HG02623 (cell line): ENCODE results near the gene INPP4A.
A peak's percentile ranks its signal among the peaks of the same experiment; 100 is the strongest.

Experiments
- ATAC-seq: cut with Tn5 transposase; IDR thresholded peaks from one replicate; pipeline ENCODE4 v1.9.1; 2021; ENCODE audit warnings: moderate library complexity; ENCODE audit not compliant: unreplicated experiment

INPP4A gene

DNA sequence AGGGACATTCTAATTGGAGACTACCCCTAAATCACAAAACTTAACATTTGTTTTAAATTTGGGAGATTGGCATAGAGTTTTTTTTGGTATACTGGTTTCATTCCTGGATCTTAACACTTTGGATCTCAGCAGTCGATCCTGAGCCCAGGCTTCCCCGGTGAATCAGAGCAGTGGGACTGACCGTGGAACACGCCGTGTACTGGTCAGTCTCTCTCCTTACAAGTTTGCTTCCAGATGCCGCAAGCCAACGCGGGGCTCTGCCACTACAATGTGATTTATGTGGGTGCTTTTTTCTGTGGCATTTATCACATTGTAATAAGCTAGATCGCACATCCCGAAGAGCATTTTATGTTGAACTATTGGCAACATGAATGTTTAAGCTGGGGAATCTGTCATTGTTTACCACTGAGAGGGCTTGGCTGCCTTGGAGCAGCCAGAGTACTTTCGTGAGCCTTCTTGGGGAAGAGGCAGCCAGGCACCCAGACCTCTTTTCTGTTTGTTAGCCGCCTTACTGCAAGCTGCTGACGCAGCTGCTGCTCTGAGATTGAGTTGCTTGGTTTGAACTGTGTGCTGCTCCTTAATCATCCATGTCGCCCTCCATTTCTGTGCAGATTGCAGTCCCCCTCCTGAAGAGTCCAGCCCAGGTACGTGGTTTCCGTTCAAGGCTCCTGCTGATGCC, 114.3 kb downstream of the INPP4A start:
- no peak for ATAC-seq

DNA sequence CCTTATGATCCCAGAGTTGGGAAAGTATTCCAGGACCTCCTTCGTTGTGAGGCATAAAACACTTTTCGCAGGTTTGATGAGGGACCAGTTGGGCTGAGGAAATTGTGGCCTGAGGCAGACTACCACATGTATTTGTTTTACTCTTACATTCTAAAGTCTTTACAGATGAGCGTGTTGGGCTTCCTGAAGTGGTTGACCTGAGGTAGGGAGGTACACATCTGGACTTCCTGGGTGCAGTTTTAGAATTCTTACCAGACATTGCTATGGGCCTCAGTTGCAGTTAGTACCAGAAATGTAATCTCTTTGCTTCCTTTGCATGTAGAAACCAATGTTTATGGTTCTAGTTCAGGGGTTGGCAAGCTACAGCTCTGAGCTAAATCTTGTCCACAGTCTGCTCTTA, 114.9 kb downstream of the INPP4A start:
- no peak for ATAC-seq

DNA sequence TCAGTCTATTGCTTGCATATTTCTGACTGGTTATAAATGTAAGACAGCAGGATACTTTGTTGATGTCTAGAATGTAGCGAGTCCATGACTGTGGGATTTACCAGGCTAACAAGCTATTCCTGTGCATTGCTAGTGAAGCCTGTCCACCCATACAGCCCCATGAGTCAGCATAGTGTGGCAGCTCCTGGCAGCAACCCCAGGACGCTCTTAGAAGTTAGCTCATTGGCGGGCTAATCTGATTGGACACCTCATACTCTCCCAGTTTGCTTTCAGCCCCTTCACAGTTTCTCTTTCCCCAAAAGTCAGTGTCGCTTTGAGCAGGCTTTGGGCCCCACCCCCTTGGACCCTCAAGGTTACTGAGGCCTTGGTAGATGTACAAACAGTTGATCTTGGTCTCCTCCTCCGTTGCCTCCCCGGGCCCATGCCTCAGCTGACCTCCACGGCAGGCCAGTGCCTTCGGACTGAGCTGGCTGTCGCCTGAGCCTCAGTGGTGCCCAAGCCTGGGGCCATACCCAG, 115.7 kb downstream of the INPP4A start:
- ATAC-seq, result no peak

DNA sequence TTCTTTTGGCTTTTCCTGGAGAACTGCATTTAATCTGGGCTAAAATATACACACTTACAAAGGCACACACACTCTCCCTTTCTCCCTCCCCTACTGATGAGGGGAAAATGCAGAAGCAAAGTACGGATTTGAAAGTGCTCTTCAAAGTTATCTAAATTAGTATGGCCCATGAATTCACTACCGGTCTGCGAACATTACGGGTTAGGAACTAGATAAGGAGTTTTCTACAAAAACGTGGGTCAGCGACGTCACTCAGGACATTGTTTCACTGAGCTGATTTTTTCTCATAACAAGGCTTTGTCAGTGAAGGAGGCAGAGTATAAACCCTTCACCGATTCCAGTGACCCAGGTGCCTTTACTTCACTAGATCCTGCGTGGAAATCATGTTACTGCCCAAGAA, 116.4 kb downstream of the INPP4A start:
- no peak for ATAC-seq

DNA sequence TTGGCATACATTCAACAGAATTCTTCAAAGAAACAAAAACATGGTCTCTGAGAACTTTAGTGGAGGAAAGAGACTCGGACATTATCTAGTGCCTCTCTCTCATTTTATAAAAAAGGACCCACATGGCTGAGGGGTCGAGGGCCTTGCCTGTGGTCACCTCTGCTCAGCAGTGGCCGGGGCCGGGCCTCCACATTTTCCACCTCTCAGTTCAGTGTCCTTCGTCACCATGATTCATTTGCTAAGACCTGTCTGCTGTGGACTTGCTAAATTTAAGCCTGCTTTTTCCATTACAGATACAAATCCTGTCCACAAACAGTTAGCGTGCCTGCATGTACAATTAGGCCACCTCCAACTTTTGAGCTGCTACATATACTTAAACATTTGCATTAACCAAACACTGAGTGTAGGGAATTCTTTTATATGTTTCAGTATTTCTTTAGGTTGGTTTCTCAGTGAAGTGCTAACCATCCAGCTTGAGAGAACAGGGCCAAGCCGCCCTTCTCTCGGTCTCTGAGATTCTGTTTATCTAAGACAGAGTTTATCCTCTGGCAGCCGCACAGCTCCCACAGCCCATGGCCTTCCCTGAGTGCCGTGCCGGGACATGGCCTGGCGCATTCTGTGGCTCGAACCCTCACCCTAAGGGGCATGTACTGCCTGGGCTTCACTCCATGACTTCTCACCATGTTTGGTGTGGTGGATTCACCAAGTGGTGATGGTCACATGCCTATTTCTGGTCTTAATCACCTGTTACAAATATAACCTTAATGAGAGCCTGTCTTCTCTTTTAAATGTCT, 117.4 kb downstream of the INPP4A start:
- ATAC-seq, result no peak

DNA sequence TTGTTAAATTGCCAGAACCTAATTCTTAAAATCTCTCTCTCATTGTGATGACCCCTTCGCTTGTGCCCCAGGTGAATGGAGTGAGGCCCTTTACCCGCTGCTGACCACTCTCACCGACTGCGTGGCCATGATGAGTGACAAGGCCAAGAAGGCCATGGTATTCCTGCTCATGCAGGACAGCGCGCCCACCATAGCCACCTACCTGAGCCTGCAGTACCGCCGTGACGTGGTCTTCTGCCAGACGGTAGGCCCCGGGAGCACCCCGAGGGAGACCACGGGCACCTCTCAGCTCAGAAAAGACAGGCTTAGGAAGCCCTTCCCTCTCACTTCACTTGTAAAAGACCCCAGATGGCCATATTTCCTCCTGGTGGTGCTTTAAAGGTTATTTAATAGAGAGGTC, 118.7 kb downstream of the INPP4A start:
- ATAC-seq, result no peak

DNA sequence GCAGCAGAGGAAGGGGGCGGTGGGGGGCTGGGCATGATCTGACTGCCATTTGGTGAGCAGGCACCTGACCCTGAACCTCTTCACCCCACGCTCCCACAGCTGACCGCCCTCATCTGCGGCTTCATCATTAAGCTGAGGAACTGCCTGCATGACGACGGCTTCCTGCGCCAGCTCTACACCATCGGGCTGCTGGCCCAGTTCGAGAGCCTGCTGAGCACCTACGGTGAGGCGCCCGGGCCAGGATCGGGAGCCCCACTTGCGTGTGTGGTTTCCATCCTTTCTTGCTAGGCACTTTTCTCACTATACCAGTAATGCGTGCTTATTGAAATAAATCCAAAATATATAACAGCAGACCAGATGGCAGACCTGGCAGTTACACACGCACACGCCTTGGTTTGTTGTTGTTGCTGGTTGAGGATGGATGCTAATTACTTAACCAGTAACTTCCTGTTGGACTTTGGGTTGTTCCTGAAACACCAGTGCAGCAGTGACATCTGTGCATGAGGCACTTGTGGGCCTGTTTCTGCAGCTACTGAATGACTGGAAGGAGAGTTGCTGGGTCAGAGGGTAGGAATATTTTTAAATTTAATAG, 120.0 kb downstream of the INPP4A start:
- no peak for ATAC-seq

DNA sequence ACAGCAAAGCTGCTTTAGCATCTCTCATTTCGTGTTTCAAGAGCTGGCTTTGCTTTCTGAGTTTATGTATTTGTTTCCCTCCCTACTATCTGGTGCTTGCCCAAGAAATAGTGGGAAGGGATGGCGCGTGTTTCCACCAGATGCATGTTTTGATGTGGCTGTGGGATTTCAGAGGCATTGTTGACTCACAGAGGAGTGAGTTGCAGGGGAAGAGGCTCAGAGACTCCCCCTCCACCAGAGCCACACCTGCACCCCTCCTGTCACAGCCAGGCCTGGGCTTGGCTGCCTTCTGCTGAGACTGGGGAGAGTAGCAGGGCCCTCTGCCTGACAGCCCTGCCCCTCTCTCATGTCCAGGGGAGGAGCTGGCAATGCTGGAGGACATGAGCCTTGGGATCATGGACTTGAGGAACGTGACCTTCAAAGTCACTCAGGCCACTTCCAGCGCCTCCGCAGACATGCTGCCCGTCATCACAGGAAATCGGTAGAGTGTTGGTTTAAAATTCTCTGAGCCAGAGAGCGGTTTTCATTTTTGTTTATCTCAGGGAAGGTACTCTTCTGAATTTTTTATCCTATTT, 120.7 kb downstream of the INPP4A start:
- no peak for ATAC-seq

DNA sequence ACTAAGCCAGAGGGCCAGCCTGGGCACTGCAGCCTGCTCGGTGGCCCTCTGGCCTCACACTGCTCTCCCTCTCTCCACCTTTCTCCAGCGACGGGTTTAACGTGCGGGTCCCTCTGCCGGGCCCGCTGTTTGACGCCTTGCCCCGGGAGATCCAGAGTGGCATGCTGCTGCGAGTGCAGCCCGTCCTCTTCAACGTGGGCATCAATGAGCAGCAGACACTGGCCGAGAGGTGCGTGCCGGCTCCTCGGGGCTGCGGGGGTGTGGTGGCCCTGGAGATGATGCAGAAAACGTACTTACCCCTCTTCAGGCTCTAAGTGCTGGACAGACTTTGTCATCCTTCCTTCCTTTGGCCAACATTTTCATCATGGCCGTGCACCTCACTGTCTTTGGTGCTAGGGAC, 121.3 kb downstream of the INPP4A start:
- no peak for ATAC-seq

DNA sequence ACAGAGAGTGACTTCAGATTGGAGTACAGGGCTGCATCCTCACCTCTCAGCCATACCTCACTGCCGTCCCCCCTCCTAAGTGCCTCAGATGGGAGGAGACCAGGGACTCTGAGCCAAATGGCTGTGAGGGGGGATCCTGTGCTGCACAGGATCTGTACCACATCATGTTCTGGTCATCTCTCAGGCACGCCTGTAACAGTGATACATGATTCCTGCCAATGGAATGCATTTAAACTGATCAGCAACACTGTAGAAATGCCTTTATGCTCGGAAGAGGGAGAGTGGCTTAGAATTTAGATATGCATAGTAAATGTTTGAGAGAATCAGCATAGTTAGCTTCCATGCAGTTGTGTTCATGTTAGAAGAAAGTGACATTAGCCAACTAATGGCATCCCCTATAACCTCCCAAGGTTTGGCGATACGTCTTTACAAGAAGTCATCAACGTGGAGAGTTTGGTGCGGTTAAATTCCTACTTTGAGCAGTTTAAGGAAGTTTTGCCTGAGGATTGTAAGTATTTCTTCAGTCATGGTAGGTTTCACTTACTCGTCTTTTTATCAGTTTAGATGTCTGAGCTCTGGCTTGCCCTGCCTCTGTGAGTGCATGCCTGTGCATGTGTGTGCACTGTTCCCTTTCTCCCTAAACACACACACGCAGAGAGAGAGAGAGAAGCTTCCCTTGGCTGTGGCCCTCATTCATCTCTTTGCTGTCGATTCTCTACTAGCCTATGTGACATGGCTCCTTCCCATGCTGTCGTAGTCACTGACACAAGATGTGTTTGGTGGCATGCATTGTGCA, 123.7 kb downstream of the INPP4A start:
- ATAC-seq, result no peak

DNA sequence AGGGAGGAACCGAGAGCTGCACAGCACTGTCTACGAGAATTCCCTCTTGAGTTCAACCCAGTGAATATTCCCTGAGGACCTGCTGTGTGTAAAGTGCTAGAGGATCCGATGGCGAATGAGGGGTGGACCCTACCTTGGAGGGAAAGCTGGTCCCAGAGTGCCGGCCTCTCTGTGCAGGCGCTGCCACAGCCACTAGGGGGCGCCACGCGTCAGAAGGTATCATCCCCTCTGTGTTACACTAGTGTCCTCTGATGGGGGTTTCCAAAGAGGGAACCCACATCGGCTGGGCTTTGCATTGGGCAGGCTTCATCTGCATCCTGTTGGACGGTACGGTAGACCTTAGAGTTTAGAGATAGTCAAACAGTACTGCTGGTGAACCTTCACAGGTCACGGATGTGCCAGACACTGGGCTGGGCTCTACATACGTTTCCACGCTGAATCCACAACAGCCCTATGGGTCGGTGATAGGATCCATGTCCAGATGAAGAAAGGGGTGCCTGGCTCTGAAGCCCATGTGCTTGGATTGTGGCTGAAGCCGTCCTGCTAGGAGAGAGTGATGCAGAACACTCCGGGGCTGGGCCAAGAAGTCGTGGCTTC, 124.6 kb downstream of the INPP4A start:
- ATAC-seq, result peak; percentile 55

DNA sequence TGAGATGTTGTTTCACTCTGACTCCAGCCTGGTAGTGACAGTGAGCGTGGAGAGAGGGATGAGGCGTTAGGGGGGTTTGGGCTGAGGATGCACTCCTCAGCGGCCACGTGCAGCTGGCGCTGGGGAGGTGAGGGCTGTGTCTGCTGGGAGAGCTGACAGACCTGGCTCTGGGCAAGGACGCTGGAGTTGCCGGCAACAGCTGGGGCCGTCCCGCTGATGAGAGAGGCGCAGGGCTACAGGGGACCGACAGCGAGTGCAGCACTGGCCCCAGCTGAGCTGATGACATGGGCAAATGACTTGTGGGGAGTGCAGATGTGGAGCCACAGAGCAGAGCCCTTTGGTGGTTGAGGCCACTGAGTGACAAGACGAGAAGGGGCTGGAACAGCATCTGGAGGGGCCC, 125.3 kb downstream of the INPP4A start:
- no peak for ATAC-seq

DNA sequence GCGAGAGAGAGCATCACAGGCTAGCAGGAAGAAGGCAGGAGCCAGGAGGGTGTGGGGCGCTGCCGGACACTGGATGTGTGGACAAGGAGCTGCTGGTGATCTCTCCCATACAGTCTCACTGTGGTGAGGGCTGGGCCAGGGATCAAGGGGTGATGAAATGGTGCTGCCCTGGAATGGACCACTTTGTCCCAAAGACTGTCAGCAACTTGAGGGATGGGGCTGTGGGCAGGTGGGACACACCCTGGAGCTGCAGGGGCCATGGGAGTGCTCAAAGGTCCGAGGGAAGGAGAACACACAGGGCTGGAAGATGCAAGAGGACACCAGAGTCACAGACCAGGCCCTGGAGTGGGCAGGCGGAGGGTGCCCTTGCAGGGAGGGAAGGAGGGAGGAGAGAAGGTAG, 125.7 kb downstream of the INPP4A start:
- ATAC-seq, result no peak

DNA sequence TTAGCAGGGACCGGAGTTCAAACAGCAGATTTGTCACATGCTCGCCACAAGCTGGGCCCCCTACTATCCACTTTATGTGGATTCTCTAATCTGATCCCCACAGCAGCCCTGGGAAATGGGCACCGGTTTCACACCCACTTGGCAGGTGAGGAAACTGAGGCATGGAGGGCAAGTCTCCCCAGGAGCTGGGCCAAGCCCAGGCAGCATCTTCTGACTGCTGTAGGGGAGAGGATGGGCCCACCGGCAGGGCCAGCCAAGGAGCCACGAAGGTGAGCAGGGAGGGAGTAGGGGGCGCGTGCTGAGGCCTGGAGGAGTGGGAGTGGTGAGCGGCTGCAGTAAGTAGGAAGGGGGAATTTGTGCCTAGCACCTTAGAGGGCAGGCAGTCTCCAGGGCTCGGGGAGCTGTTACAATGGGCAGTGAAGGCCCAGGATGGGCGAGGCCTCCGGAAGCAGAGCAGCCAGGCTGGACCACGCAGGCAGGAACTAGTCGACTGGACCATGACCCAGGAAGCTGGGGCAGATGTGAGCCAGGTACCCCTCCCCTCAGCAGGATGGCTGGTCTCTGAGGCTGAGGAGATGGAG, 126.6 kb downstream of the INPP4A start:
- ATAC-seq, result no peak

DNA sequence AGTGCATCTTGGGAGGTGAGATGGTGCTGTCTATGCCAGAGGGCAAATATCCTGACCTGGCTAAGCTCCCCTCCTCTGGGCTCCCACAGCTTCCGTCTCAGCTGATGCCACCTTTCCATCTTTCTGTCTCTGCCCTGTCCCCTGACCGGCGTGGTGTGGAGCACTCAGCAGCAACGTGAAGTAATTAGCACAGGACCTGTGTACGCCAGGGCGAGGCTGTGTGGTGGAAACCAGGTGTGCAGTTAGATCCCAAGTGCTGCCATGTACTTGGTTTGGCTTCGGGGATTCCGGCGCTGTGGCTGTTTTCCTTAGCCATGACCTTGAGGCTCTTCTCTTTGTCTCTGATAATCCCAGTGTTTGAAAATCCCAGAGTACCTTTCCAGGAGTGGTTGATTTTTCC, 127.1 kb downstream of the INPP4A start:
- no peak for ATAC-seq

DNA sequence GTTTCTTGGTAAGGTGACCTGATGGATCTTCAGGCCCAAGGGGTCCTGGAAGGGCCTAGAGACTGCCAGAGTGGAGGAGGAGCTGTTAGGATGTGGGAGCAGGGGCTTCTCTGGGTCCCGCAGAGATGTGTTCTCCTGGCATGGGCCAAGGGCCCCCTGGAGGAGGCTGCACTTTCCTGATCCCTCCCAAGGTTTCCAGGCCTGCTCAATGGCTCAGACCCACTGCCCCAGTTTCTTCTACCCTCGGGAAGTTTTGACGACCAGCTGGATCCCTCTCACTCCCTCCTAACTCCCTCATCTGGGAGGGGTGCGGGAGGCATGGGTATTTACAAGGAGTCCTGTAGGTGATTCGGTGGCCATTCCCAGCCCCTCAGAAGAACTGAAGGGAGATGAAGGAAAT, 127.6 kb downstream of the INPP4A start:
- ATAC-seq, result no peak

DNA sequence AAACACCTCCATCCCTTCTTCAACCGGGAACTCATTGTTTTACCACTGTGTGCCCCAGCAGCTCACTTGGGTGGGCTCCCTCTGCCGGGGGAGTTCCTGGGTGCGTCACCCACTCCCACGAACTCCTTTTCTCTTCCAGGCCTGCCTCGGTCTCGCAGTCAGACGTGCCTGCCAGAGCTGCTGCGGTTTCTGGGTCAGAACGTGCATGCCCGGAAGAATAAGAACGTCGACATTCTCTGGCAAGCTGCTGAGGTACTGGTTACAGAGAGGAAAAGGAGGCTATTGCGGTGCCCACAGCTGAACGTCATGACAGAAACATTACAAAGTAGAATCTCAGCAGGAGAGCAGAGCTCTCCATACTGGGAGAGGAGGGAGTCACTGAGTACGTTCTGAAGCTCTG, 128.0 kb downstream of the INPP4A start:
- no peak for ATAC-seq

DNA sequence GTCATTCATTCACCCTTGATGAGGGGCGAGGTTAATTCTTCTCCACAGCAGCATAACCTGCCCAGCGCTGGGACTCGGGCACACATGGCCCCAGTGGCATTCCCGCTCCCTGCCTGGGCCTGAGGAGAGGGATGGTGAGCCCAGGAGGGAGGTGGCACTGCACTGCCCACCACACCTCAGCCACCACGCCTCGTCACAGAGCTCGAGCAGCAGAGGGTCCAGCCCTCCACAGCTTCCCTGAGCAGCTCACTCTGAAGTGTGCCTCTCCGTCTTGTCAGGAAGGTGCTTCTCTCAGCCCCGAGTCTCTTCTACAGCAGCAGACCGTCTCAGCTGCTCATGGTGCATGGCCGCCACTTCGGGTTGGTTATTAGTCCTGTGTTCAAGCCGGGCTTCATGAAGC, 128.8 kb downstream of the INPP4A start:
- ATAC-seq, result no peak

DNA sequence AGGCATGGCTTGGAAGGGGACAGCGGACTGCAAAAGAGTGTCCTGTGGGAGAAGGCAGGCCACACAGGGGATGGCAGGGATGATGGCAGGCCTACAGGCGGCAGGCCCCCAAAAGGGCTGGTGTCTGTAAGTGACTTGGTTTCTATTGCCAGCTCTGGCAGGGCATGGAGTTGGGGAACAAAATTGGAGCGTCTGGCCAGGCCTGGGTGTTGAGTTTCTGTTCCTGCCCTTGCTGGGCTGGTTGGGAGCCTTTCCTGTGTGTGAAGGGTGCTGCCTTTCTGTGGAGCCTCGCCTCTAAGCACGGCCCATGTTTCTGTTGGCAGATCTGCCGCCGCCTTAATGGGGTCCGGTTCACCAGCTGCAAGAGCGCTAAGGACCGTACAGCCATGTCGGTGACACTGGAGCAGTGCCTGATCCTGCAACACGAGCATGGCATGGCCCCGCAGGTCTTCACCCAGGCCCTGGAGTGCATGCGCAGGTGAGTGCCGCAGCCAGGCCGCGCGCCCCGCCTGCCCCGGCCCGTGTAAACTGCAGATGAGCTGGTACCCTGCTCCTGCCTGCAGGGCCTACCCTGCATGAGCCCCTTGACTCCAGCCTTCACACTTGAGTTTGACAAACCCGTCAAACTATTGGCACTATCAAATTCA, 132.1 kb downstream of the INPP4A start:
- ATAC-seq, result no peak

DNA sequence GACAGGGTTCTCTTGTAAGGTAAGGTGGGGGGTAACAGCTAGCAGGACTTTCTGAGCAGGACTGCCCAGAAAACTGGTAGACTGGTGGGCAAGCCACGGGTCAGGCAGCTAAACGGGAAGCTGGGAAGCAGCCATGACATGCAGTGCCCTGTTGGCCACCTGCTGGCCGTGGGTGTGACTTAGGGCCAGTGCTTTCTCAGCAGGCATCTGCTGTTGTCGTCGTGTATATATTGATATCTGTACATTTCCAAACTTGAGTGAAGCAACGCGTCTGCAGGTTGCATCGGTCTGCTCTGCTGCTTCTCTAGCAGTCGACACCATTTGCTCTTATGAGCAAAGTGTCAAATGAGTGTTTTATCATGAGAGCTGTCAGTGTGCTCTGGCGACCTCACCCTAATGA, 132.7 kb downstream of the INPP4A start:
- no peak for ATAC-seq
